Measurements from ENCODE around the gene SPATS2. TPM values are rescaled to one million over a fixed set of nuclear protein-coding genes. Genes with fewer than 3 reads are reported as not detected.

Gene SPATS2
- total and polyA plus RNA-seq, 10 of the 15 experiments (the other 5 are each of a cell fraction or from before 2014, with no cell fraction given) = 9.0 to 54.2 (median 27.5) TPM

- Histone ChIP-seq H3K4me1 (ENCODE audit: control insufficient read depth, insufficient read depth, low read length) (peaks cover 5% of the 10 kb centered on the region), H3K4me2 (ENCODE audit: control insufficient read depth, insufficient read depth) (no peak overlapping the region), H2AFZ (ENCODE audit: control insufficient read depth, low read depth, low read length) (no peak overlapping the region), H3K4me3 (no peak overlapping the region), H3K79me2 (ENCODE audit: control insufficient read depth, insufficient read depth, low read length) (no peaks in the 10 kb centered on the region), H3K9me3 (replicated peaks; ENCODE audit: control insufficient read depth, insufficient read depth, low read length) (no peaks in the 10 kb centered on the region), H3K9ac (ENCODE audit: control insufficient read depth, insufficient read depth, low read length) (no peak overlapping the region), H4K20me1 (ENCODE audit: control insufficient read depth, insufficient read depth) (no peaks in the 10 kb centered on the region), H3K36me3 (ENCODE audit: control insufficient read depth in 2 of 2, insufficient read depth in 2 of 2, low read length in 1 of 2) (peaks cover 0 to 15% of the 10 kb centered on the region in 2 experiments; a peak in 3 of 4 replicates), H3K27me3 (replicated peaks in 1 of 2; ENCODE audit: control insufficient read depth in 2 of 2, insufficient read depth in 2 of 2, low read length in 1 of 2) (no peaks in the 10 kb centered on the region), H3K27ac (ENCODE audit: control insufficient read depth, insufficient read depth) (no peak overlapping the region)
- ATAC-seq (no peak), DNase-seq (ENCODE audit: low read depth, low spot score) (no peak), FAIRE-seq (no peak)
- ChIA-PET CTCF (interaction anchor here (0.6 to 1.2 kb wide), 3 partner anchors 133 to 279 kb away, joined by 3 to 4 read pairs (median 3); no protein-coding TSS in a partner anchor), POLR2A (interaction anchor here (0.5 to 0.8 kb wide), 4 partner anchors 19 to 125 kb away, joined by 3 to 5 read pairs (median 4); no protein-coding TSS in a partner anchor), SMC1A (ENCODE audit: uncharacterized antibody, unreplicated experiment) (interaction anchor here (1.4 kb wide), 1 partner anchor 9 kb away, joined by 3 read pairs; no protein-coding TSS in a partner anchor), RAD21 (ENCODE audit: unreplicated experiment) (interaction anchor here (1.1 kb wide), 1 partner anchor 134 kb away, joined by 3 read pairs; no protein-coding TSS in a partner anchor)
- no TSS peak for BruUV-seq (replicated peaks)
- in situ Hi-C loops (cut with MboI) (no loop called here), intact Hi-C loops (cut with micrococcal nuclease; ENCODE audit: unreplicated experiment) (no loop called here)
- 100% methylated on average over 1 of the region's 1 CpG for WGBS (ENCODE audit: insufficient coverage, insufficient replicate concordance, low lambda C conversion rate, missing lambda C conversion rate)
- TF ChIP-seq ZBTB11 (CRISPR knock-in tag; IDR thresholded peaks at IDR 0.05) = no peak
- no peak for TF ChIP-seq CTCF (IDR thresholded peaks at IDR 0.05 in 2 of 3, conservative IDR thresholded peaks at IDR 0.05 in 1 of 3; ENCODE audit: control insufficient read depth in 2 of 3, extremely low read depth in 1 of 3, insufficient read depth in 1 of 3, low read depth in 3 of 3, low read length in 3 of 3)
- TF ChIP-seq EGR1 (IDR thresholded peaks at IDR 0.05; ENCODE audit: borderline replicate concordance in 1 of 2, low read depth in 2 of 2, low read length in 2 of 2) = no peak
Measured at GRCh38 chr12:49491823-49492222, 124.6 kb downstream of the SPATS2 start.
